Endothelial cell of umbilical vein (primary cell): ENCODE measurements around the gene LSM3. TPM values are rescaled to one million over a fixed set of nuclear protein-coding genes. Genes with fewer than 3 reads are reported as not detected.

Source experiments
- BruUV-seq: library from RNA; stranded (reverse); fragments of 400-500 nt; replicated peaks from 2 replicates; lab custom pipeline; 2021; lab: Mats Ljungman, UMichigan
- CTCF ChIA-PET: fragments of 300-600, 350-600 bp; sonication (Branson Sonifier 250); formaldehyde crosslinking; loops from one replicate; lab custom pipeline; 2021; ENCODE audit warnings: antibody characterized with exemption, inconsistent platforms; lab: Charles Lee
- POLR2A ChIA-PET: fragments of 300-600, 350-600 bp; sonication (Branson Sonifier 250); formaldehyde crosslinking; loops from one replicate; lab custom pipeline; 2021; ENCODE audit warnings: antibody characterized with exemption, inconsistent platforms; lab: Charles Lee
- DNase-seq: peaks from one replicate; pipeline ENCODE4 v3.0.0-alpha.2; 2011; ENCODE audit warnings: low read depth, low spot score
- FAIRE-seq: peaks from 2 replicates; lab custom pipeline; 2011; peaks lifted over from hg19 to GRCh38; lab: Jason Lieb, UNC
- H2AFZ ChIP-seq: 2 replicates; pipeline ENCODE4 v1.6.0; 2012; ENCODE audit warnings: low read depth, low read length, control low read depth, inconsistent platforms
- H3K27ac ChIP-seq: 2 replicates; pipeline ENCODE4 v1.5.1; 2011; ENCODE audit warnings: low read depth, mild to moderate bottlenecking, control low read depth, low read length, moderate library complexity; ENCODE audit not compliant: insufficient read depth
- H3K27me3 ChIP-seq, 2 experiments: 2 replicates each; pipeline versions ENCODE4 v1.6.0 to v1.6.1; 2011; ENCODE audit warnings: low read length in 2 of 2, mixed read lengths in 1 of 2; ENCODE audit not compliant: control insufficient read depth in 2 of 2, insufficient read depth in 2 of 2
- H3K36me3 ChIP-seq, 2 experiments: 2 replicates in 1 of 2; 3 replicates in 1 of 2; pipeline ENCODE4 v1.5.1; 2011; ENCODE audit warnings: low read length in 2 of 2, mild to moderate bottlenecking in 1 of 2, moderate library complexity in 1 of 2; ENCODE audit not compliant: control insufficient read depth in 2 of 2, insufficient read depth in 2 of 2; ENCODE audit errors: extremely low read depth in 1 of 2
- H3K4me1 ChIP-seq: 3 replicates; pipeline ENCODE4 v1.5.1; 2011; ENCODE audit warnings: mild to moderate bottlenecking, low read length; ENCODE audit not compliant: control insufficient read depth, insufficient read depth; ENCODE audit errors: extremely low read depth
- H3K4me2 ChIP-seq: 2 replicates; pipeline ENCODE4 v1.6.1; 2011; ENCODE audit warnings: low read length, control low read depth, mixed read lengths; ENCODE audit not compliant: insufficient read depth
- H3K4me3 ChIP-seq, 3 experiments: fragments of 200-600 bp in 1 of 3; sonication (generic), shearing (Covaris generic) in 1 of 3; replicated peaks in 1 of 3; 2 replicates each; pipeline ENCODE4 v1.5.1; 2011 to 2016; ENCODE audit warnings: control low read depth in 3 of 3, low read length in 3 of 3, mild to moderate bottlenecking in 2 of 3, inconsistent platforms in 1 of 3, low read depth in 1 of 3, moderate library complexity in 1 of 3; ENCODE audit not compliant: insufficient read depth in 1 of 3
- H3K79me2 ChIP-seq: 2 replicates; pipeline ENCODE4 v1.6.0; 2012; ENCODE audit warnings: low read length, inconsistent platforms; ENCODE audit not compliant: control insufficient read depth, insufficient read depth
- H3K9ac ChIP-seq: replicated peaks from 2 replicates; pipeline ENCODE3; 2011; ENCODE audit warnings: low read length, control low read depth; ENCODE audit not compliant: insufficient read depth; ENCODE audit errors: extremely low read depth
- H3K9me1 ChIP-seq: replicated peaks from 3 replicates; pipeline ENCODE4 v1.6.0; 2011; ENCODE audit warnings: mild to moderate bottlenecking, low read length; ENCODE audit not compliant: control insufficient read depth, insufficient read depth; ENCODE audit errors: extremely low read depth
- H3K9me3 ChIP-seq: replicated peaks from 2 replicates; pipeline ENCODE4 v1.5.1; 2012; ENCODE audit warnings: low read length, inconsistent platforms; ENCODE audit not compliant: control insufficient read depth, insufficient read depth
- H4K20me1 ChIP-seq: replicated peaks from 2 replicates; pipeline ENCODE3; 2011; ENCODE audit warnings: mild to moderate bottlenecking, low read length; ENCODE audit not compliant: control insufficient read depth, insufficient read depth; ENCODE audit errors: extremely low read depth
- EZH2 ChIP-seq: IDR thresholded peaks from 2 replicates; pipeline ENCODE4 v1.6.1; 2012; ENCODE audit warnings: borderline replicate concordance, low read depth, mild to moderate bottlenecking, moderate library complexity, low read length, inconsistent platforms; ENCODE audit not compliant: severe bottlenecking
- FOS ChIP-seq: IDR thresholded peaks from 2 replicates; pipeline ENCODE4 v1.6.1; 2011; ENCODE audit warnings: mild to moderate bottlenecking, low read length, moderate library complexity, borderline replicate concordance; ENCODE audit not compliant: insufficient read depth
- GATA2 ChIP-seq: IDR thresholded peaks from 2 replicates; pipeline ENCODE4 v1.7.0; 2011; ENCODE audit warnings: low read depth, mild to moderate bottlenecking, moderate library complexity, mixed read lengths, low read length; ENCODE audit not compliant: insufficient read length, insufficient read depth
- JUN ChIP-seq: IDR thresholded peaks from 2 replicates; pipeline ENCODE4 v1.6.1; 2011; ENCODE audit warnings: borderline replicate concordance, low read depth; ENCODE audit not compliant: insufficient read length, insufficient read depth
- MYC ChIP-seq: IDR thresholded peaks from one replicate; pipeline ENCODE4 v1.6.1; 2011; ENCODE audit warnings: mild to moderate bottlenecking, low read depth, low read length
- POLR2A ChIP-seq: IDR thresholded peaks from 2 replicates; pipeline ENCODE4 v1.6.1; 2012; ENCODE audit warnings: low read depth, mild to moderate bottlenecking, control low read depth, low read length
- POLR2AphosphoS5 ChIP-seq: IDR thresholded peaks from 2 replicates; pipeline ENCODE4 v1.6.1; 2012; ENCODE audit warnings: low read depth, mild to moderate bottlenecking, control low read depth, low read length, moderate library complexity; ENCODE audit not compliant: insufficient read depth
- dilution Hi-C: fragments of 300-500 bp; cut with MboI; formaldehyde crosslinking; loops from one replicate; pipeline ENCODE4 v1.15.0; 2019; ENCODE audit warnings: low sequenced_read_pairs; ENCODE audit not compliant: extremely low pct_ligation_motif_present
- intact Hi-C: fragments of 100-400 bp; cut with micrococcal nuclease; formaldehyde crosslinking; loops from one replicate; pipeline ENCODE4 v1.10.0; 2022
- polyA plus RNA-seq, 4 experiments: library from polyadenylated mRNA; depleted of rRNA in 3 of 4; stranded (reverse) in 3 of 4; unstranded in 1 of 4; fragments of >200 nt; gene quantifications; 2 replicates each; pipeline versions ENCODE4 v1.2.1 to v1.2.3, GENCODE V29; 2011 to 2012; ENCODE audit warnings: missing spikeins in 1 of 4
- total RNA-seq: library from RNA; stranded (reverse); gene quantifications from 2 replicates; pipeline ENCODE4 v1.2.3, GENCODE V29; 2021
- TF ChIP-seq, protein P1 (sequence below): IDR thresholded peaks from 2 replicates; pipeline ENCODE4 v1.6.1; 2011; ENCODE audit not compliant: insufficient read depth, insufficient read length
- TF ChIP-seq, protein P2 (sequence below), 2 donors: IDR thresholded peaks; 1 replicate in 1 of 2; 2 replicates in 1 of 2; pipeline ENCODE4 v1.5.1; 2011; ENCODE audit warnings: low read length in 2 of 2, mild to moderate bottlenecking in 2 of 2, moderate library complexity in 2 of 2, control low read depth in 1 of 2, inconsistent platforms in 1 of 2, low read depth in 1 of 2; ENCODE audit not compliant: insufficient read depth in 1 of 2; ENCODE audit errors: extremely low read depth in 1 of 2

LSM3 gene
- total and polyA plus RNA-seq, 2 donors (not counting 3 experiments of a cell fraction or from before 2014, with no cell fraction given), result 4.4 to 13.0 TPM

DNA sequence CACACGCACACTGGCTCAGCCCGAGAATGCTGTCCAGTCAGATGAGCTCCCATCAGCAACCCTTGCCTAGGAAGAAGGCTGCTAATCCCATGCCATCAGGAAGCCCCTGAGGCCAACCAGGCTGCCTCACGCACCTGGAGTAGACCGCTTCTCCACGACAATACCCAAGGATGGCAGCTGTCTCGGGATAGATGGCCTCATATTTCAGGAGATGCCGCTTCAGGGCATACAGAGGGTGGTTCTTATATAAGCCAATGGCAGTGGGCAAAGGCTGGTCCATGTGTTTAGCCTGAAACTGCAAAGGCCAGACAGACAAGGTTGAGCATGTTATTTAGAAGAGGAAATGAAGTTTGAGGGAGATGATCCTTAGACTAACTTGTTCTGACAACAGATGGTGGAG is 22.4 kb upstream of the LSM3 start:
- intact Hi-C loops, result no loop called here
- no peaks in the 10 kb centered on the region for H3K9me1 ChIP-seq
- H3K9ac ChIP-seq, result no peak overlapping the region
- H3K36me3 ChIP-seq, result peaks cover 30 to 35% of the 10 kb centered on the region in 2 experiments
- no peaks in the 10 kb centered on the region for H3K9me3 ChIP-seq
- TF ChIP-seq, protein P1, sequence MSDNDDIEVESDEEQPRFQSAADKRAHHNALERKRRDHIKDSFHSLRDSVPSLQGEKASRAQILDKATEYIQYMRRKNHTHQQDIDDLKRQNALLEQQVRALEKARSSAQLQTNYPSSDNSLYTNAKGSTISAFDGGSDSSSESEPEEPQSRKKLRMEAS, result no peak
- TF ChIP-seq POLR2A (no peak), POLR2AphosphoS5 (no peak), EZH2 (no peak), FOS (no peak), JUN (no peak), GATA2 (no peak), MYC (no peak)
- TF ChIP-seq, protein P2, sequence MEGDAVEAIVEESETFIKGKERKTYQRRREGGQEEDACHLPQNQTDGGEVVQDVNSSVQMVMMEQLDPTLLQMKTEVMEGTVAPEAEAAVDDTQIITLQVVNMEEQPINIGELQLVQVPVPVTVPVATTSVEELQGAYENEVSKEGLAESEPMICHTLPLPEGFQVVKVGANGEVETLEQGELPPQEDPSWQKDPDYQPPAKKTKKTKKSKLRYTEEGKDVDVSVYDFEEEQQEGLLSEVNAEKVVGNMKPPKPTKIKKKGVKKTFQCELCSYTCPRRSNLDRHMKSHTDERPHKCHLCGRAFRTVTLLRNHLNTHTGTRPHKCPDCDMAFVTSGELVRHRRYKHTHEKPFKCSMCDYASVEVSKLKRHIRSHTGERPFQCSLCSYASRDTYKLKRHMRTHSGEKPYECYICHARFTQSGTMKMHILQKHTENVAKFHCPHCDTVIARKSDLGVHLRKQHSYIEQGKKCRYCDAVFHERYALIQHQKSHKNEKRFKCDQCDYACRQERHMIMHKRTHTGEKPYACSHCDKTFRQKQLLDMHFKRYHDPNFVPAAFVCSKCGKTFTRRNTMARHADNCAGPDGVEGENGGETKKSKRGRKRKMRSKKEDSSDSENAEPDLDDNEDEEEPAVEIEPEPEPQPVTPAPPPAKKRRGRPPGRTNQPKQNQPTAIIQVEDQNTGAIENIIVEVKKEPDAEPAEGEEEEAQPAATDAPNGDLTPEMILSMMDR (IDR thresholded peaks at IDR 0.05; ENCODE audit: extremely low read depth in 1 of 2, insufficient read depth in 1 of 2, low read depth in 1 of 2, low read length in 2 of 2), result no peak
- dilution Hi-C loops, result no loop called here
- H4K20me1 ChIP-seq, result no peaks in the 10 kb centered on the region
- H3K4me1 ChIP-seq, result peaks cover 2% of the 10 kb centered on the region
- CTCF ChIA-PET, result interaction anchor here (1.3 kb wide), 1 partner anchor 260 kb away, joined by 3 read pairs; no protein-coding TSS in a partner anchor
- no TSS peak for BruUV-seq
- no peaks in the 10 kb centered on the region for H3K79me2 ChIP-seq
- POLR2A ChIA-PET, result no interaction called here
- no peak for FAIRE-seq
- H3K27me3 ChIP-seq, result no peaks in the 10 kb centered on the region
- H3K4me3 ChIP-seq, result no peak overlapping the region
- no peak overlapping the region for H2AFZ ChIP-seq
- no peak overlapping the region for H3K4me2 ChIP-seq
- no peak for DNase-seq
- no peak overlapping the region for H3K27ac ChIP-seq
